HepG2 (cell line): ENCODE data around the gene CHST4. TPM values are rescaled to one million over a fixed set of nuclear protein-coding genes. Genes with fewer than 3 reads are reported as not detected.

Source experiments
- ATAC-seq: fragments of 200-7000 bp; cut with Tn5 transposase; 3 replicates; pipeline ENCODE4 v1.9.1; 2020; ENCODE audit warnings: mild to moderate bottlenecking, moderate library complexity
- BruUV-seq: library from RNA; stranded (reverse); fragments of 400-500 nt; replicated peaks from 2 replicates; lab custom pipeline; 2021; lab: Mats Ljungman, UMichigan
- CTCF ChIA-PET: fragments of 300-600 bp; formaldehyde crosslinking; extraction: SDS; loops from one replicate; lab custom pipeline; 2021; ENCODE audit warnings: low total read pairs, inconsistent platforms, low intra/inter-chr PET ratio; lab: Yijun Ruan, JAX
- POLR2A ChIA-PET: fragments of 350-600 bp; sonication (Branson Sonifier 250); formaldehyde crosslinking; loops from one replicate; lab custom pipeline; 2020; ENCODE audit warnings: antibody characterized with exemption, inconsistent platforms; lab: Yijun Ruan, JAX
- DNase-seq: peaks from one replicate; pipeline ENCODE4 v3.0.0-alpha.2; 2015; ENCODE audit warnings: low spot score
- FAIRE-seq: peaks from 3 replicates; lab custom pipeline; 2011; peaks lifted over from hg19 to GRCh38; lab: Jason Lieb, UNC
- H2AFZ ChIP-seq: one replicate; pipeline ENCODE4 v1.6.1; 2011; ENCODE audit warnings: low read length, inconsistent platforms
- H3K27ac ChIP-seq: fragments of 300-600 bp; 3 replicates; pipeline ENCODE4 v1.8.0; 2011; ENCODE audit warnings: mixed run types, mild to moderate bottlenecking, mixed read lengths, low read length, inconsistent platforms; ENCODE audit not compliant: insufficient read depth; ENCODE audit errors: extremely low read length
- H3K27me3 ChIP-seq, 2 experiments: fragments of 200-600 bp in 1 of 2; 2 replicates in 1 of 2; 3 replicates in 1 of 2; pipeline versions ENCODE4 v1.6.0 to v1.8.0; 2011; ENCODE audit warnings: low read length in 2 of 2, mild to moderate bottlenecking in 2 of 2, moderate library complexity in 2 of 2, inconsistent platforms in 1 of 2; ENCODE audit not compliant: insufficient read depth in 2 of 2, control insufficient read depth in 1 of 2
- H3K36me3 ChIP-seq, 2 experiments: fragments of 200-600 bp in 1 of 2; replicated peaks in 1 of 2; 2 replicates in 1 of 2; 3 replicates in 1 of 2; pipeline versions ENCODE4 v1.5.1 to v1.8.0; 2011; ENCODE audit warnings: low read length in 2 of 2, inconsistent platforms in 1 of 2; ENCODE audit not compliant: insufficient read depth in 2 of 2, control insufficient read depth in 1 of 2
- H3K4me1 ChIP-seq: 2 replicates; pipeline ENCODE4 v1.5.1; 2012; ENCODE audit warnings: low read length, inconsistent platforms; ENCODE audit not compliant: insufficient read depth
- H3K4me2 ChIP-seq: 2 replicates; pipeline ENCODE4 v1.6.0; 2011; ENCODE audit warnings: low read depth, low read length, inconsistent platforms
- H3K4me3 ChIP-seq, 3 experiments: fragments of 200-600 bp in 1 of 3; sonication (generic), shearing (Covaris generic) in 1 of 3; replicated peaks in 1 of 3; 2 replicates each; pipeline ENCODE4 v1.5.1; 2011 to 2016; ENCODE audit warnings: low read length in 3 of 3, inconsistent platforms in 2 of 3, low read depth in 2 of 3, mild to moderate bottlenecking in 2 of 3, control low read depth in 1 of 3, mixed read lengths in 1 of 3; ENCODE audit not compliant: insufficient read depth in 1 of 3
- H3K79me2 ChIP-seq: one replicate; pipeline ENCODE4 v1.6.1; 2011; ENCODE audit warnings: low read length, inconsistent platforms; ENCODE audit not compliant: insufficient read depth
- H3K9ac ChIP-seq: 2 replicates; pipeline ENCODE4 v1.6.0; 2011; ENCODE audit warnings: mild to moderate bottlenecking, low read depth, low read length, inconsistent platforms; ENCODE audit not compliant: insufficient read depth
- H3K9me3 ChIP-seq: 2 replicates; pipeline ENCODE4 v1.5.1; 2012; ENCODE audit warnings: mild to moderate bottlenecking, low read length
- H4K20me1 ChIP-seq: 2 replicates; pipeline ENCODE4 v1.6.0; 2011; ENCODE audit warnings: inconsistent platforms, mild to moderate bottlenecking, low read length, moderate library complexity; ENCODE audit not compliant: insufficient read depth
- ATF1 ChIP-seq: IDR thresholded peaks from 2 replicates; pipeline ENCODE4 v1.6.1; 2016; ENCODE audit warnings: mild to moderate bottlenecking, control low read depth
- FOXO1 ChIP-seq: sonication (generic); formaldehyde crosslinking; IDR thresholded peaks from 2 replicates; pipeline ENCODE4 v1.4.0; 2020; ENCODE audit warnings: missing genetic modification reagents
- FOXO4 ChIP-seq: sonication (generic); formaldehyde crosslinking; conservative IDR thresholded peaks from 2 replicates; pipeline ENCODE4 v1.8.1; 2023; ENCODE audit warnings: missing genetic modification reagents
- HOXA3 ChIP-seq: sonication (generic); formaldehyde crosslinking; IDR thresholded peaks from 2 replicates; pipeline ENCODE4 v1.5.0; 2020; ENCODE audit warnings: missing genetic modification reagents
- MAFF ChIP-seq: IDR thresholded peaks from 2 replicates; pipeline ENCODE4 v1.6.1; 2011; ENCODE audit warnings: low read depth, low read length, improper control_type of control experiment
- MAFK ChIP-seq, 2 experiments: IDR thresholded peaks in 1 of 2; conservative IDR thresholded peaks in 1 of 2; 2 replicates each; pipeline ENCODE4 v1.6.1; 2011; ENCODE audit warnings: improper control_type of control experiment in 2 of 2, low read length in 2 of 2
- MXI1 ChIP-seq: IDR thresholded peaks from 3 replicates; pipeline ENCODE4 v1.6.1; 2012; ENCODE audit warnings: low read depth, low read length, inconsistent platforms, borderline replicate concordance
- RAD21 ChIP-seq: fragments of 450-650 bp; formaldehyde crosslinking; IDR thresholded peaks from 2 replicates; pipeline ENCODE4 v1.5.0; 2020; ENCODE audit warnings: mild to moderate bottlenecking
- REXO4 ChIP-seq: sonication (generic); formaldehyde crosslinking; IDR thresholded peaks from 2 replicates; pipeline ENCODE4 v1.8.0; 2022; ENCODE audit warnings: missing genetic modification reagents, mild to moderate bottlenecking, borderline replicate concordance
- SNAI1 ChIP-seq: sonication (generic); formaldehyde crosslinking; IDR thresholded peaks from 2 replicates; pipeline ENCODE4 v1.5.0; 2020; ENCODE audit warnings: mild to moderate bottlenecking, missing genetic modification reagents, borderline replicate concordance
- STAG1 ChIP-seq: sonication (generic); formaldehyde crosslinking; IDR thresholded peaks from 2 replicates; pipeline ENCODE4 v1.4.0; 2020; ENCODE audit warnings: missing genetic modification reagents
- THAP11 ChIP-seq: IDR thresholded peaks from 2 replicates; pipeline ENCODE4 v1.6.1; 2016; ENCODE audit warnings: missing biosample characterization, missing genetic modification reagents
- ZNF205 ChIP-seq: IDR thresholded peaks from 2 replicates; pipeline ENCODE4 v1.6.1; 2018; ENCODE audit warnings: missing biosample characterization, missing genetic modification reagents
- ZNF24 ChIP-seq: fragments of 450-650 bp; IDR thresholded peaks from 2 replicates; pipeline ENCODE4 v1.6.1; 2017; ENCODE audit warnings: antibody characterized with exemption, mild to moderate bottlenecking
- ZNF275 ChIP-seq: sonication (generic); formaldehyde crosslinking; IDR thresholded peaks from 2 replicates; pipeline ENCODE4 v1.8.0; 2022; ENCODE audit warnings: missing genetic modification reagents, mild to moderate bottlenecking, inconsistent platforms, borderline replicate concordance
- ZNF550 ChIP-seq: sonication (generic); formaldehyde crosslinking; IDR thresholded peaks from 2 replicates; pipeline ENCODE4 v1.4.0; 2020; ENCODE audit warnings: mild to moderate bottlenecking, missing genetic modification reagents, borderline replicate concordance
- ZNF740 ChIP-seq: sonication (generic); formaldehyde crosslinking; IDR thresholded peaks from 2 replicates; pipeline ENCODE4 v1.4.0; 2020; ENCODE audit warnings: missing genetic modification reagents
- ZNF749 ChIP-seq: sonication (generic); formaldehyde crosslinking; IDR thresholded peaks from 2 replicates; pipeline ENCODE4 v1.8.0; 2022; ENCODE audit warnings: mild to moderate bottlenecking, missing genetic modification reagents, moderate library complexity, borderline replicate concordance
- ZNF768 ChIP-seq: sonication (generic); formaldehyde crosslinking; IDR thresholded peaks from 2 replicates; pipeline ENCODE4 v1.4.0; 2020; ENCODE audit warnings: missing genetic modification reagents
- ZNF782 ChIP-seq: sonication (generic); formaldehyde crosslinking; IDR thresholded peaks from 2 replicates; pipeline ENCODE4 v1.4.0; 2020; ENCODE audit warnings: missing genetic modification reagents, mild to moderate bottlenecking, borderline replicate concordance
- in situ Hi-C: cut with HindIII; loops from 2 replicates; pipeline ENCODE4 v1.10.0; 2017; ENCODE audit warnings: low pct_unique_long_range_greater_than_20kb; ENCODE audit not compliant: extremely low pct_ligation_motif_present
- intact Hi-C: fragments of 100-400 bp; cut with micrococcal nuclease; formaldehyde crosslinking; loops from one replicate; pipeline ENCODE4 v1.10.0; 2022; ENCODE audit not compliant: unreplicated experiment
- polyA plus RNA-seq, 8 experiments: library from polyadenylated mRNA; depleted of rRNA in 3 of 8; stranded (reverse) in 7 of 8; unstranded in 1 of 8; fragments of >200 nt; fragmentation: Illumina TruSeq in 4 of 8; extraction: Trizol in 4 of 8; gene quantifications; 2 replicates each; pipeline versions ENCODE4 v1.2.1 to v1.2.3, GENCODE V29; 2011 to 2016; ENCODE audit warnings: low read depth in 4 of 8, missing spikeins in 1 of 8, mixed read lengths in 1 of 8; ENCODE audit not compliant: insufficient read depth in 1 of 8
- total RNA-seq, 5 experiments: library from RNA; depleted of rRNA; stranded (reverse); fragments of >200 nt; fragmentation: Illumina TruSeq; extraction: Trizol; gene quantifications; 2 replicates each; pipeline ENCODE4 v1.2.3, GENCODE V29; 2016; ENCODE audit warnings: low read depth in 1 of 5
- TF ChIP-seq, protein P1 (sequence below): sonication (generic); formaldehyde crosslinking; IDR thresholded peaks from 2 replicates; pipeline ENCODE4 v1.8.1; 2023; ENCODE audit warnings: missing genetic modification reagents, mild to moderate bottlenecking, borderline replicate concordance

CHST4 gene
- total and polyA plus RNA-seq, 2 of the 13 experiments (the other 11 are each of a cell fraction or from before 2014, with no cell fraction given): not detected

DNA sequence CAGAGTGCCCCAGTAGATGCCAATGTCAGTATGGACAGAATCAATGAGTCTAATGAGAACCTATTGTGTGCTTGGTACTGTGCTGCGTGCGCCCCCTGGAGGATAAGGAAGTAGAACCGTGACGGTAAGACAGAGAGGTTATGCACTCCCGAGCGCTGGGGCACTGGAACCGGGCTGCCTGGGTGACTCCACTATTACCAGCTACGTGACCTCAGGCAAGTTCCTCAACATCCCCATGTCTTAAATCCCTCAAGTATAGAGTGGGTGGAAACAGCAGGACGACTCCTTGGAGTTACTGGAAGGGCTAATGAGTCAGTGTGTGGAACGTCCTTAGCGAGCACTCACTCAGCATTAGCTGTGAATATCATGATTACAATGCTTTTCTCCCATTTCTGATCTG lies 16.2 kb downstream of the CHST4 start (continued):
- 0 out of 2 replicates have a peak, but pooled peaks have one; percentile 73 for TF ChIP-seq FOXO4 (CRISPR knock-in tag)
- TF ChIP-seq ZNF768 (CRISPR knock-in tag): peak; percentile 48; the same call in 1 of the 2 replicates
- 0 out of 2 replicates have a peak, but pooled peaks have one; percentile 35 for TF ChIP-seq HOXA3
- TF ChIP-seq ATF1 (CRISPR knock-in tag): no peak
- TF ChIP-seq STAG1: peak; percentile 52

DNA sequence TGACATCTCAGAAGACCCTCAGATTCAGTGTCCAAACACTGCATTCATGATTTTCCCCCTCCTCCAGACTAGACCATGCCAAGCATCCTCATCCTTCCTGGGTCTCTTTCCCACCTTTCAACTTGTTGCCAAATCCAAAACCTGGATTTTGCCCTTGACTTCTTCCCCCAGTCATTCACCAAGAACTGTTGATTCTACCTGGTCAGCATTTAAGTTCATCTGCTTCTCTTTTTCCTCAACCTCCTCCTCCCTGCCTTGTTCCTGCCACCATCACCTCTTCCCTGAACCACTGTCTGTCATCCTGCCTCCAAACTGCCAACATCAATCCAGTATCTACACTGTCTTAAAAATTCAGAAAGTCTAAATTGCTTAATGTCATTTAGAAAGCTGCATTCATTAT lies 20.9 kb downstream of the CHST4 start:
- TF ChIP-seq ZNF782 (CRISPR knock-in tag) (no peak), FOXO1 (CRISPR knock-in tag) (no peak), ZNF740 (CRISPR knock-in tag) (no peak), ZNF550 (no peak), THAP11 (CRISPR knock-in tag) (no peak), MAFF (peak; percentile 49; the same call in 1 of the 2 replicates), MXI1 (no peak), ZNF205 (CRISPR knock-in tag) (no peak), SNAI1 (CRISPR knock-in tag) (no peak), ZNF24 (no peak), ZNF749 (CRISPR knock-in tag) (no peak), MAFK (conservative IDR thresholded peaks at IDR 0.05 in 1 of 2, IDR thresholded peaks at IDR 0.05 in 1 of 2; ENCODE audit: low read length in 2 of 2) (peak; percentile 71 to 76), ZNF275 (no peak), RAD21 (no peak), REXO4 (CRISPR knock-in tag) (no peak)
- TF ChIP-seq, protein P1, sequence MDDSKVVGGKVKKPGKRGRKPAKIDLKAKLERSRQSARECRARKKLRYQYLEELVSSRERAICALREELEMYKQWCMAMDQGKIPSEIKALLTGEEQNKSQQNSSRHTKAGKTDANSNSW (CRISPR knock-in tag): no peak
- H3K4me1 ChIP-seq: peaks cover 7% of the 10 kb centered on the region; the same call in 1 of the 2 replicates
- ChIA-PET CTCF (no interaction called here), POLR2A (no interaction called here)
- H3K4me2 ChIP-seq: no peak overlapping the region
- no peak overlapping the region for H3K4me3 ChIP-seq
- intact Hi-C loops: no loop called here
- H3K36me3 ChIP-seq: no peaks in the 10 kb centered on the region
- H2AFZ ChIP-seq: no peak overlapping the region
- no TSS peak for BruUV-seq
- no peaks in the 10 kb centered on the region for H3K9me3 ChIP-seq
- ATAC-seq: no peak
- in situ Hi-C loops: no loop called here
- no peak for FAIRE-seq
- no peak for DNase-seq
- H4K20me1 ChIP-seq: no peaks in the 10 kb centered on the region
- no peak overlapping the region for H3K9ac ChIP-seq
- H3K27me3 ChIP-seq: no peaks in the 10 kb centered on the region
- no peaks in the 10 kb centered on the region for H3K79me2 ChIP-seq
- H3K27ac ChIP-seq: no peak overlapping the region
